ENCODE results near the gene CARD19.

DNA sequence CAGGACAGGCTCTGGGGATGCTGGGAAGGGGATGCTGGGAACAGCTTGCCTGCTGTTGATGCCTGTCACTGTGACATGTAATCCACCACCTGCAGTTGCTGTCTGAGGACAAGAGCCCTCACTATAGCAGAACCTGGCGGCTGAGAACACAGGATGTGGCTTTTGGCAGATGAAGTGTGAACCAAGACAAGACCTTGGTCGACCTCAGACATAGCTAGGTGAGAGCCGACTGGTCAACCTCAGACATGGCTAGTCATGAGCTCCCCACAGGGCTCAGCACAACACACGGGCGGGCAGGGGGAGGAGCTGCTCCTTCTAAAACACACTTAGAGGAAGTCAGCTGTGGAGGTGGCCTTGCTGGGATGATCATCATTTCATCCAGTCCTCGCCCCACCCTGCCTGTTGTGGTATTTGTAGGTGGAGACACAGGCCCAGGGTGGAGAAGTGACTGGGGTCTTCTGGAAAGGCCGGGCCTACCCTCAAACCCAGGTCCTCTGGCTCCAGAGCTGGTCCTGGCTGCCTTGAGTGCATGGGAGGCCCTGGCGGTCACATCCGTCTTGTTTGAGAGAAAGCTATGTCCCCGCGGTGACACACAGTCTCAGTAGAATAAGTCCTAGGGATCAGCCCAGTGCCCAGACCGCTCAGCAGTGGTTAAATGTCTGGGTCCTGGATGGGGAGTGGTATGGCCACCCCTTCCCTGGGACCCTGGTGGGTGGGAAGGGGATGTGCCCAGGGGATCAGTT lies 31.5 kb upstream of the CARD19 start:
- TF ChIP-seq, protein P1, sequence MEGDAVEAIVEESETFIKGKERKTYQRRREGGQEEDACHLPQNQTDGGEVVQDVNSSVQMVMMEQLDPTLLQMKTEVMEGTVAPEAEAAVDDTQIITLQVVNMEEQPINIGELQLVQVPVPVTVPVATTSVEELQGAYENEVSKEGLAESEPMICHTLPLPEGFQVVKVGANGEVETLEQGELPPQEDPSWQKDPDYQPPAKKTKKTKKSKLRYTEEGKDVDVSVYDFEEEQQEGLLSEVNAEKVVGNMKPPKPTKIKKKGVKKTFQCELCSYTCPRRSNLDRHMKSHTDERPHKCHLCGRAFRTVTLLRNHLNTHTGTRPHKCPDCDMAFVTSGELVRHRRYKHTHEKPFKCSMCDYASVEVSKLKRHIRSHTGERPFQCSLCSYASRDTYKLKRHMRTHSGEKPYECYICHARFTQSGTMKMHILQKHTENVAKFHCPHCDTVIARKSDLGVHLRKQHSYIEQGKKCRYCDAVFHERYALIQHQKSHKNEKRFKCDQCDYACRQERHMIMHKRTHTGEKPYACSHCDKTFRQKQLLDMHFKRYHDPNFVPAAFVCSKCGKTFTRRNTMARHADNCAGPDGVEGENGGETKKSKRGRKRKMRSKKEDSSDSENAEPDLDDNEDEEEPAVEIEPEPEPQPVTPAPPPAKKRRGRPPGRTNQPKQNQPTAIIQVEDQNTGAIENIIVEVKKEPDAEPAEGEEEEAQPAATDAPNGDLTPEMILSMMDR (IDR thresholded peaks at IDR 0.05): no peak
- TF ChIP-seq POLR2A (IDR thresholded peaks at IDR 0.05): no peak

All from breast epithelium (tissue), 3 donors.